HG03039 (cell line): ENCODE data around the gene PLD3.
"Not testable (repeated sequence)": the region's sequence is repeated elsewhere in the genome, so short reads cannot be mapped to it uniquely, and the experiment has no call there.

Source experiments
- ATAC-seq: cut with Tn5 transposase; IDR thresholded peaks from one replicate; pipeline ENCODE4 v1.9.1; 2021; ENCODE audit warnings: mild to moderate bottlenecking, moderate library complexity; ENCODE audit not compliant: unreplicated experiment

Gene PLD3

DNA sequence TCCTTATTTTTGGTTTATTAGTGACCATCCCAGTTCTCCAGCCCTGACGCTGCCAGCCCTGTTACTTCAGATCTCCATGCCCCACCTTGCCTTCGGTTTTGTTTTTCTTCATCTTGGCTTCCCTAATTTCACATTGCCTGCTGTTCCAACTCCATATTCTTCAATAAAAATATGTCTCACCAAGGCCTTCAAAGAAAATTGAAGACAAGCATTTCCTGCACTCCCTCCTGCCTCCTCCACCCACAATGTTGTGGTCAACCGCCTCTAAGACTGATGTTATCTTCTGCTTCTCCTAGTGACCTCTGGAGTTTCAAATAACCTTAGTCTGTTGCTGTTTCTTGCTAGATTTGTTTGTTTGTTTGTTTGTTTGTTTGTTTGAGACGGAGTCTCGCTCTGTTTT, 14.6 kb downstream of the PLD3 start:
- ATAC-seq, result no peak

DNA sequence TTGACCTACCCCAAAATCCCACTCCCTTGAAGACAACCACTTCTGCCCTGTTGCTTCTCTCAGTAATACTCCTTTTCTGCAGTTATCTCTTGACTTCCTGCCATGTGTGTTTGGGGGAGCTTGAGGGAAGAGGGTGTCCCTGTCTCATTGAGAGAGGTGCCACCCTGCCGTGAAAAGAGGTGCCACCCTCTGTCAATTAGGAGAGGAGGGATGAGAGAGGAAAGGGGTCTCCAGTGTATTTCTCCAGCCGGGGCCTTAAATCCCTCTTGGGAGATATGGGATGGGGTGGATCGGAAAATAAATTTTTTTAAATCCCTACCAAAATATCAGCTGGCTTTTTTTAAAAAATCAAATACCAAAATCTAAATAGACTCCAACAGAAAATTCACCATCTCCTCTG, 16.5 kb downstream of the PLD3 start:
- no peak for ATAC-seq

DNA sequence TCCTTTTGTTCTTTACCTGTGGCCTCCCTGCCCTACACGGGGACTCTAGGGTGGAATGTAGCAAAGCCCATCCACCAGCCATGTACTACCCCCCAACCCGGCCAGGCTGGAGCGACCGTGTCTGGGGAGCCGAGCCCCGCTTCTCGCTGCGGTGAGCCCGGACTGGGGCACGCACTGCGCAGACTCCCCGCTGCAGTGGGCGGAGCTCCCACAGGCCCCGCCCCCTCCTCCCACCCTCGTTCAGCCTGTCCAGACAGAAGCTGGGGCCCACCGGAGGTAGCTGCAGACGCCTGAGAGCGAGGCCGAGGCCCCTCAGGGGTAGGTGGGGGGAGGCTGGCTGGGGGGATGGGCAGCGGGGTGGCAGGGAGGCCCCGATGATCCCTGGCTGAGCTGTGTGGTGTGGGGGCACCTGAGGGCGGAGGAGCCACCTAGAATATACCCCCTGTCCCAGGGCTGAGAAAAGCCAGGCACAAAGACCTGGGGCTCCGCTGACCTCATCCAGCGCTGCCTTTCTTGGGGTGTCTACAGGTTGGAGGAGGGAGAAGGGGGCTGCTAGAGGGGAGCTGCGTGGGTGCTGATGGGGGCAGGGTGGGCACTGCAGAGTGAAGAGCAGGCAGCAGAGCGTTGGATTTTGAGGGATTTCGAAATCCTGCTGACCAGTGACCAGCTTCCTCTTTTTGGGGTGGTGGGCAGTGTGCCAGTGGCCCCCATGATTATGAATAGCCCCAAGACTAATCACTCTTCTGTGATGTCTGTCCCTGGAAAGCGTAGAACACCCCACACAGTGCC, 17.3 kb downstream of the PLD3 start:
- ATAC-seq, result no peak

DNA sequence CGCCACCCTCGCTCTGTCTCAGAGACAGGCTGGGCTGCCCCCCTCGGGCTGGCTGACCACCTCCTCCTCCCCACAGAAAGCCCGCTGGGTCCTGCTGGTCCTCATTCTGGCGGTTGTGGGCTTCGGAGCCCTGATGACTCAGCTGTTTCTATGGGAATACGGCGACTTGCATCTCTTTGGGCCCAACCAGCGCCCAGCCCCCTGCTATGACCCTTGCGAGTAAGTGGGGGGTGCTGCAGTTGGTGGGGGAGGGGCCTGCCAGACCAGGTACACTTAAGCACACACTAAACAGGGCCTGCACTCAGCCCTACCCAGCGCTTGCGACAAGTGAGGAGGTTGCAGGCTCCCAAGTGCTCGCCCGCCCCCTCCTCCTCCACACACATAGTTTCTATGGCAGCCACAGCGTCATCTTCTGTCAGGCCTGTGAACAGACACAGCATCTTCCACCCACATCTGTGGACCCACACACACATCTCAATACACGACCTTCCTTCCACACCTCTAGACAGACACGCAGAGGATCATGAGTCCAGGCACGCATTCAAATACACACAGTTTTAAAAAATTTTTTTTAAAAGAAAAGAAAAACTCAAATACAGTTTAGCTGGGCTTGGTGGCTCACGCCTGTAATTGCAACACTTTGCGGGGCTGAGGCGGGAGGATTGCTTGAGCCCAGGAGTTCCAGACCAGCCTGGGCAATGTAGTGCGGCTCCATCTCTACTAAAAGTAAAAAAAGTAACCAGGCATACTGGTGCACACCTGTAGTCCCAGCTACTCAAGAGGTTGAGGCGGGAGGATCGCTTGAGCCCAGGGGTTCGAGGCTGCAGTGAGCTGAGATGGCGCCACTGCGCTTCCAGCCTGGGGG, 18.4 kb downstream of the PLD3 start:
- ATAC-seq, result no peak

DNA sequence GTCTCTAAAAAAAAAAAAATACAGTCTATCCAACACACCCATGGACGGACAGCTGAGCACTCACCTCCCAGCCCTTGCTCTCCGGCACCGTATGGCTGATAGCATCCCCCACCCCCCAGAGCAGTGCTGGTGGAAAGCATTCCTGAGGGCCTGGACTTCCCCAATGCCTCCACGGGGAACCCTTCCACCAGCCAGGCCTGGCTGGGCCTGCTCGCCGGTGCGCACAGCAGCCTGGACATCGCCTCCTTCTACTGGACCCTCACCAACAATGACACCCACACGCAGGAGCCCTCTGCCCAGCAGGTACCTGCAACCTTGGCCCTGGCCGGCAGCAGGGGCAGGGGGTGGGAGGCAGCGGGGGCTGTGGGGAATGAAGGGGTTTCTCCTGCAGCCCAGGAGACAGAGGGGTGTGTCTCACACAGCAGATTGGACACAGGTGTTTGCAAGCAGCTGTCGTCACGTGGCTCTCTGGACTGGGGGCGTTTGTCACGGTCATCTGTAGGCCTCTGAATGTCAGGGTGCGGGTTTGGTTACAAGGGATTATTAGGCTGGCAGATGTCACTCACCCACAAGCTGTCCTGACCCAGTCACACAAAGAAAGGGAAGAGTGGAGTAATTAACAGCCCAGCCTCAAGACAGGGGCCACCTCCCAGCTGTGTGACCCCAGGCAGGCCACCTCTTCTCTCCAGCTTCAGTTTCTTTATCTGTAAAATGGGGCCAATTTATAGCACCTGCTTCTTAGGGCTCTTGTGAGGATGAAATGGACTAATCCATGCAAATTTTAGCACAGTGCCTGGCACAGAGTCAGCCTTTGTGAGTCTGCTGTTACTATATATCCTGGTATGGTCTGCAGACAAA, 19.3 kb downstream of the PLD3 start:
- ATAC-seq, result no peak

DNA sequence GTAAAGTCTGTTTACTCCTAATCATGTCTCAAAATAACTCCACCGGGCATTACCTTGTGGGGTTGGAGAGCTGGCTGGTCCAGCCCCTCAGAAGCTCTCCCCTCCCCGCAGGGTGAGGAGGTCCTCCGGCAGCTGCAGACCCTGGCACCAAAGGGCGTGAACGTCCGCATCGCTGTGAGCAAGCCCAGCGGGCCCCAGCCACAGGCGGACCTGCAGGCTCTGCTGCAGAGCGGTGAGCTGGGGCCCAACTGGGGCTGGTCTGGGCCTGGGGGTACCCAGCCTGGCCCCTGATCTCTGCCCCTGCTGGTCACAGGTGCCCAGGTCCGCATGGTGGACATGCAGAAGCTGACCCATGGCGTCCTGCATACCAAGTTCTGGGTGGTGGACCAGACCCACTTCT, 21.3 kb downstream of the PLD3 start:
- ATAC-seq, result no peak

DNA sequence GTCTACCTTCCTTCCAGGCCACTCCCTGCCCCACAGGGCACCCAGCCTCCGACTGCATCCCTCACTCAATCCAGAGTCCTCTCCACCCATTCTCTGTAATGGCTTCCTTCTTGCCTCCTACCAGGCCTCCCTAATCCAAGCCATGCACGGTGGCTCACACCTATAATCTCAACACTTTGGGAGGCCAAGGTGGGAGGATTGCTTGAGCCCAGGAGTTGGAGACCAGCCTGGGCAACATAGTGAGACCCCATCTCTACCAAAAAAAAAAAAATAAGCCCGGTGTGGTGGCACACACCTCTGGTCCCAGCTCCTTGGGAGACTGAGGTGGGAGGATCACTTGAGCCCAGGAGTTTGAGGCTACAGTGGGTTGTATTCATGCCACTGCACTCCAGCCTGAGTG, 21.8 kb downstream of the PLD3 start:
- not testable (repeated sequence) for ATAC-seq

DNA sequence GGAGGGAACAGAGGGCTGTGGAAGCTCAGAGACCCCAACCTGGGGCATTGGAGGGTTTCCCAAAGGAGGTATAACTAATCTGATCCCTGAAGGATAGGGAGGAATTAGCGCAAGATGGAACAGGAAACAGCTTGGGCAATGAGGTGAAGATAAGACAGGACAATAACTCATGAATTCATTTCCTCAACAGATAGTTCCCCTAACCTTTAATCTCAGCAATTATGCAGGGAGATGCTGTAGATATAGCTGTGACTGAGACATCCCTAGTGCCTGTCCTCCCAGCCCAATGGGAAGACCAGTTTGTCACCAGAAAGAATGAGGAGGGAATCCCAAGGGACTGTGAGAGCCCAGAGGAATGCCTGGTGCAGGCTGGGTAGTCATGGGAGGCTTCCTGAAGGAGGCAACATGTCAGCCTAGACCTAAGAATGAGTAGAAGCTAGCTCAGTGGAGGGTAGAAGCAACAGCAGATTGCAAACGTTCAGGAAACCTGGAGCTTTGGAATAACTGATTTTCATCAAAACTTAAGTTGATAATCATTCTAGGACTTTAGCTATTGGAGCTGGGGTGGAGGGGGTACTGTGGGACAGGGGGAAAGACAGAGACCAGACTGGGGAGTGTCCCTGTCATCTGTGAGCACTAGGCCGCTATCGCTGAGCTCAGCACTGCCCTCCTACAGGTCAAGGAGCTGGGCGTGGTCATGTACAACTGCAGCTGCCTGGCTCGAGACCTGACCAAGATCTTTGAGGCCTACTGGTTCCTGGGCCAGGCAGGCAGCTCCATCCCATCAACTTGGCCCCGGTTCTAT, 22.7 kb downstream of the PLD3 start:
- no peak for ATAC-seq

DNA sequence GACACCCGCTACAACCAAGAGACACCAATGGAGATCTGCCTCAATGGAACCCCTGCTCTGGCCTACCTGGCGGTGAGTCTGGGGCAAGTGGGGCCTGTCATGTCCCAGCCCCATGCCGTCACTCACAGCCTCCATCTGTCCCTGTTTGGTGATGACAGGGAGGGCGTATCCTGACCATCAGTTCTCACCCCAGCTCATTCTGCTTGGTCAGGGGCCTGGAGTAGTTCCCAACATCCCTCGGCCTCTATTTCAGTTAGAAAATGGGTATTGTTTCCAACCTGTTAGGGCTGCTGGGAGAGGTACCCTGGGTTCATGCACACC, 23.3 kb downstream of the PLD3 start:
- no peak for ATAC-seq

DNA sequence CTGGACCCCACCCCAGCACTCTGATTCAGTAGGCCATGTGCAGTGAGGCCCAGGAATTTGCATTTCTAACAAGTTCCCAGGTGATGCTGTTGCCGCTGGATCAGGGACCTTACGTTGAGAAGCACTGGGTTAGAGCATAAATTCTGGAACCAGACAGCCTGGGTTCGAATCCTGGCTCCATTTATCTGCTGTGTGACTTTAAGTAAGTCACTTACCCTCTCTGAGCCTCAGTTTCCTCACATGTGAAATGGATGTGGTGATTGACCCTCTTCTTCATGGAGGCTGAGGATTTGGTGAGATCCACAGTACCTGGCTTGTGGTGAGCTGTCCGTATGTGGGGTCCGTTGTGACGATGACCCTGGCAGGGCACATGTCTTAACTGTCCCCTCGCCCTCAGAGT, 25.6 kb downstream of the PLD3 start:
- ATAC-seq, result no peak

DNA sequence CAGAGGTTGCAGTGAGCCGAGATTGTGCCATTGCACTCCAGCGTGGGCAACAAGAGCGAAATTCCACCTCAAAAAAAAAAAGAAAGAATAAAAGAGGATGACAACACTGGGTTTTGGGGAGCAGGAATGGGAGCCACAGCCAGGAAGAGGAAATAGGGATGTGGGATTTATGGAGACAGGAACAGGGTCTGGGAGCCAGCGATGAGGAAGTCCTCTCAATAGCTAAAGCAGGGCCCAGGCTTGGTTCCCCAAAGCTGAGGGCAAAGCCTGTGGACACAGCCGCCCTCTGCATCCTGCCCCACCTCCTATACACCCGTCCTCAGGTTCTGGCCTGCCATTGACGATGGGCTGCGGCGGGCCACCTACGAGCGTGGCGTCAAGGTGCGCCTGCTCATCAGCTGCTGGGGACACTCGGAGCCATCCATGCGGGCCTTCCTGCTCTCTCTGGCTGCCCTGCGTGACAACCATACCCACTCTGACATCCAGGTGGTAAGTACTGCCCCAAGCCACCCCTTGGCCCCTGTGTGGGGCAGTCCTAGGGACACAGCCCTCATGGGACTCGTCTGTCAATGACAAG, 27.9 kb downstream of the PLD3 start:
- no peak for ATAC-seq

DNA sequence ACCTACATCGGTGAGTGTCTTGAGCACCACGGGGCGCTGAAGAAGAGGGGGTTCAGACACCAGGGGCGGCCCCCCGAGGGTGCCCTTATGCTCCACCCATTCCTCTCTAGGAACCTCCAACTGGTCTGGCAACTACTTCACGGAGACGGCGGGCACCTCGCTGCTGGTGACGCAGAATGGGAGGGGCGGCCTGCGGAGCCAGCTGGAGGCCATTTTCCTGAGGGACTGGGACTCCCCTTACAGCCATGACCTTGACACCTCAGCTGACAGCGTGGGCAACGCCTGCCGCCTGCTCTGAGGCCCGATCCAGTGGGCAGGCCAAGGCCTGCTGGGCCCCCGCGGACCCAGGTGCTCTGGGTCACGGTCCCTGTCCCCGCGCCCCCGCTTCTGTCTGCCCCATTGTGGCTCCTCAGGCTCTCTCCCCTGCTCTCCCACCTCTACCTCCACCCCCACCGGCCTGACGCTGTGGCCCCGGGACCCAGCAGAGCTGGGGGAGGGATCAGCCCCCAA, 29.4 kb downstream of the PLD3 start:
- ATAC-seq, result no peak

DNA sequence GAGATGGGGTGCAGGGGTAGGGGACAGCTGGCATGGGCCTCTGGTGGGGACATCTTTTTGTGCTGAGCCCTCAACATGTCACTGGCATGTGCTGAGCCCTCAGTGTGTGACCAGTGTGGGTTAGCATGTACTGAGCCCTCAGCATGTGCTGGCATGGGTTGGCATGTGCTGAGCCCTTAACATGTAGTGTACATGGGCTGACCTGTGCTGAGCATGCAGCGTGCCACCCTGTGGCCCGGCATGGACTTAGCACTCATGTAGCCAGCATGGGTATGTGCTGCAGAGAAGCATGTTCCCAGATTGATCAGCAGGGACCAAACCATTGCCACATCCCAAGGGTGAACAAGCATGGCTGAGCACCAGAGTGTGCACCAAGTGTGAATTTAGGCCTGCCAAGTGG, 30.0 kb downstream of the PLD3 start:
- no peak for ATAC-seq

DNA sequence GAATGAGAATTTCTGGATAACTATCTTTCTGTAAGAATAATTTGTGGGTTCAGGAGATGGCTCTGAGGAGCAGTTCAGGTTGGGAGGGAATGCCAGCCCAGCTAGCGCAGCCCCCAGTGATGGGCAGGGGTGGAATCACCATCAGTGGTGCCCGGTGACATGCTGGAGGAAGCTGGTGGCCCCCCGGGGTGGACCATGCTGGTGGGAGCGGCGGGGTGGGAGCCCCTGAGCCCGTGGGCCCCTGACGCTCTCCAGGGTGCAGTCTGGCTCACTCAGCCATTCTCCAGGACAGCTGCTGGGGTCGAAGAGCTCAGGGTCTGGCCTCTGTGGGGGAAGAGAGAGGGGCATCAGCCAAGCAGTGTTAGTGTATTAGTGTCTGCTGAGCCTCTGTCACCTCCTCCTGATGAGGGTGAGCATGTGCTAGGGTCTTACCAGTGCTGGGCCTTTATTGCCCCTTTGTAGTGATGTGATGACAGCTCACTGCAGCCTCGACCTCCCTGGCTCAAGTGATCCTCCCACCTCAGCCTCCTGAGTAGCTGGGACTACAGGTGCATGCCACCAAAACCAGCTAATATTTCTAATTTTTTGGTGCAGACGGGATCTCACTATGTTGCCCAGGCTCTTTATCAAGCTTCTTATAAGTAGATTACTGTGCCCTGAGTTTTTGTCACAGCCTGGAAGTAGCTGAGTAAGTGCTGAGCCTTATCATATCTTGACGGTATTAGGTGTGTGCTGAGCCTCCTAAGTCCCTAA, 31.1 kb downstream of the PLD3 start:
- ATAC-seq, result no peak

DNA sequence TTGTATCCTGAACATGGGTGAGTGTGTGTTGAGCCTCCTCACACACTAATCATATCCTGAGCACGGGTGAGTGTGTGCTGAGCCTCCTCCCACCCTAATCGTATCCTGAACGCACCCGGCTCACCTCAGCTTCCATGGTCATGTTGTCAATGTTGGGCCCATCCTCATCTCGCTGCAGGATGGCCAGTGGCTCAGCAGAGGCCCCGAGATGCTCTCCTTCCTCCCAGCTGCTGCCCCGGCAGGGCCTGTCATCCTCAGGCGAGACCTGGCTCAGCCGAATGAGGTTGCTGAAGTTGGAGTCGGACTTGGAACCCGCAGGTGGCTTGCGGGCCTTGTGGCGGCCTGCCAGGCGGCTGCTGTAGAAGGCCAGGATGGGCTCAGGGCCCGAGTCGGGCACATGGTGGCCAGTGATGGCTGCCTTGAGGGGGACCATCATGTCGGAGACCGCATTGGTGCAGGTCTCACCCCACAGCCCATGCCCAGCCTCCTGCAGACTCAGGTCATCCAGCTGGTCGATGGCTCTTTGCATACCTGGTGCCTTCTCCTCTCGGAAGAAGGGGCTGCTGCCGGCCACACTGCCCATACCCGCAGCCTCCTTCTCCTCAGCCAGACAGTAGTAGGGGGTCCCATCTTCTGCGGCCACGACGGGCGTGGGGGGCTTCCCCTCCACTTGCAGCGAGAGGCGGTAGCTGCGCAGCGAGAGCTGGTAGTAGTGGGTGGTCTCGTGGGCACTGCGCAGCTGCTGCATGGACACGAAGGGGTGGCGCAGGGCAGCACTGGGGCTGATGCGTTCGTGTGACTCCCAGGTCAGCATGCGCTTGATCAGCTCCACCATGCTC, 31.9 kb downstream of the PLD3 start:
- no peak for ATAC-seq

DNA sequence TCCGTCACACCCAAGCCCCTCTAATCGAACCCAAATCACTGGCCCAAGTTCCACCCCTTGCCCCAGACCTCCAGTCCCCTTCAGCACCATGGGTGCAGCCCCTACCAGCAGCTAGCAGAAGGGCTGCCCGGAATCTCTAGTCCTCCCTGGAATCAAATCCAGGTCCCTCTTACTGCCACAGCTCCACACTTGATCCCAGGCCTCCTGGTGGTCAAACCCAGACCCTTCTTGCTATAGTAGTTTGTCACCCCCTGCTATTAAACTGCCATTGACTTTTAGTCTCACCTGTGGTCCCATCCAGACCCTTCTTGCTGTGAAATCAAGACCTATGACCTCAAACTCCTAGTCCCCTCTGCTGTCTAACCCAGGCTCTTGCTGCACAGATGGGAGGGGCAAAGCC, 32.8 kb downstream of the PLD3 start:
- no peak for ATAC-seq

DNA sequence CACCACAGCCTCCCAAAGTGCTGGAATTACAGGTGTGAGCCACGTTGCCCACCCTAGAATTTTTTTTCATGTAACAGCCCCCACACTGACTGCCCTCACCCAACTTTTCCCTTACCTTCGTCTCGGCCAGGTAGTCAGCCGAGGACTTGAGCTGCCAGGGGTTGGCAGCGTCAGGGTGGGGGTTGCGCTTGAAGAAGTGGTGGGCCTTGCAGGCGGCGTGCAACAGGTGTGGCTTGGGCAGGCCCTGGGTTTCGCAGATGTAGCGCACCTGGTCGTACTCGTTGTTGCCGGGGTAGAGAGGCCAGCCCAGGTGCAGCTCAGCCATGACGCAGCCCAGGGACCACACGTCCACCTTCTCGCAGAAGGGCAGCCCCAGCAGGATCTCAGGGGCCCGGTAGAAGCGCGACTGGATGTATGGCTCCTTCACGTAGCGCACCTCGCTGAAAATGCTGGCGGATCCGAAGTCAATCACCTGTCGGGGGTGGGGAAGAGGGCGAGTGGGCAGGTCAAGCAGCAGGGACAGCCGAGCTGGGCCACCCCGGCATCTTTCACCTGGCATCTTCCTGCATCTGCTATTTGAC, 35.3 kb downstream of the PLD3 start:
- no peak for ATAC-seq

DNA sequence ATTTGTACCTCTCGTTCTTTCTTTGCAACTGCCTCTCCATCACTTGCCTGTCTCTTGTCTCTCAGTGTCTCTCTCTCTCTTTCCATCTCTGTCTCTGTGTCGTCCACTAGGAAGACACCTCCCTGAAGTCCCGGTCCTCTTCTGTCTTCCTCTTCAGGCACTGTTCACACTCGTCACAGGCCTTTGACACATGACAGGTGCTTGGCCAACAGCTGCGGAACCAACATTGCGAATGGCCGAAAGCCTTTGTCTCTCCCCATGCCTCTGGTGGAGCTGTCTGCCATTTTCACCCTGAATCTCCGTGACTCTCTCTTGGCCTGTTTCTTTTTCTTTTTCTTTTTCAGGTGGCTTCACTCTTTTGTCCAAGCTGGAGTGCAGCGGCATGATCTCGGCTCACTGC, 38.7 kb downstream of the PLD3 start:
- no peak for ATAC-seq
